GM12878 (cell line): Measurements from ENCODE around the gene RADIL.

Source experiments
- BHLHE40 ChIP-seq, 2 experiments: fragments of 450-650 bp in 1 of 2; IDR thresholded peaks; 2 replicates each; pipeline ENCODE4 v1.6.1; 2011 to 2017; ENCODE audit warnings: low read depth in 2 of 2, borderline replicate concordance in 1 of 2, improper control_type of control experiment in 1 of 2, low read length in 1 of 2, mild to moderate bottlenecking in 1 of 2
- CHD1 ChIP-seq: IDR thresholded peaks from 2 replicates; pipeline ENCODE4 v1.6.1; 2012; ENCODE audit warnings: low read depth, low read length, improper control_type of control experiment
- CHD2 ChIP-seq: IDR thresholded peaks from 2 replicates; pipeline ENCODE4 v1.6.1; 2011; ENCODE audit warnings: low read depth, low read length, improper control_type of control experiment, borderline replicate concordance
- KAT2A ChIP-seq: conservative IDR thresholded peaks from 2 replicates; pipeline ENCODE4 v1.6.1; 2011; ENCODE audit warnings: low read depth, low read length; ENCODE audit not compliant: control insufficient read depth
- POLR2A ChIP-seq: IDR thresholded peaks from 2 replicates; pipeline ENCODE4 v1.6.1; 2011; ENCODE audit warnings: low read depth, mild to moderate bottlenecking, low read length
- POLR2AphosphoS5 ChIP-seq: IDR thresholded peaks from 2 replicates; pipeline ENCODE4 v1.6.1; 2011; ENCODE audit warnings: mild to moderate bottlenecking, low read length, inconsistent platforms
- SIX5 ChIP-seq: IDR thresholded peaks from 2 replicates; pipeline ENCODE4 v1.6.1; 2011; ENCODE audit warnings: mild to moderate bottlenecking, low read depth, low read length, moderate library complexity; ENCODE audit not compliant: severe bottlenecking
- SMC3 ChIP-seq: IDR thresholded peaks from 2 replicates; pipeline ENCODE4 v1.6.1; 2011; ENCODE audit warnings: low read length, improper control_type of control experiment, borderline replicate concordance
- TAF1 ChIP-seq: IDR thresholded peaks from 2 replicates; pipeline ENCODE4 v1.6.1; 2011; ENCODE audit warnings: mild to moderate bottlenecking, low read depth, low read length, borderline replicate concordance
- TARDBP ChIP-seq: IDR thresholded peaks from 2 replicates; pipeline ENCODE4 v1.6.1; 2016; ENCODE audit warnings: borderline replicate concordance
- TCF3 ChIP-seq: IDR thresholded peaks from 2 replicates; pipeline ENCODE4 v1.6.1; 2012; ENCODE audit warnings: low read depth, mild to moderate bottlenecking, low read length, borderline replicate concordance; ENCODE audit not compliant: insufficient read depth
- TF ChIP-seq, protein P1 (sequence below): fragments of 450-650 bp; IDR thresholded peaks from 2 replicates; pipeline ENCODE4 v1.6.1; 2017; ENCODE audit warnings: mild to moderate bottlenecking, moderate library complexity
- TF ChIP-seq, protein P2 (sequence below): fragments of 450-650 bp; formaldehyde crosslinking; IDR thresholded peaks from 2 replicates; pipeline ENCODE4 v1.5.0; 2022; ENCODE audit warnings: mild to moderate bottlenecking, missing genetic modification characterization
- TF ChIP-seq, protein P3 (sequence below): IDR thresholded peaks from 2 replicates; pipeline ENCODE4 v1.6.1; 2011; ENCODE audit warnings: borderline replicate concordance, low read depth, mild to moderate bottlenecking, moderate library complexity, low read length; ENCODE audit not compliant: insufficient read depth, poor library complexity, severe bottlenecking

DNA sequence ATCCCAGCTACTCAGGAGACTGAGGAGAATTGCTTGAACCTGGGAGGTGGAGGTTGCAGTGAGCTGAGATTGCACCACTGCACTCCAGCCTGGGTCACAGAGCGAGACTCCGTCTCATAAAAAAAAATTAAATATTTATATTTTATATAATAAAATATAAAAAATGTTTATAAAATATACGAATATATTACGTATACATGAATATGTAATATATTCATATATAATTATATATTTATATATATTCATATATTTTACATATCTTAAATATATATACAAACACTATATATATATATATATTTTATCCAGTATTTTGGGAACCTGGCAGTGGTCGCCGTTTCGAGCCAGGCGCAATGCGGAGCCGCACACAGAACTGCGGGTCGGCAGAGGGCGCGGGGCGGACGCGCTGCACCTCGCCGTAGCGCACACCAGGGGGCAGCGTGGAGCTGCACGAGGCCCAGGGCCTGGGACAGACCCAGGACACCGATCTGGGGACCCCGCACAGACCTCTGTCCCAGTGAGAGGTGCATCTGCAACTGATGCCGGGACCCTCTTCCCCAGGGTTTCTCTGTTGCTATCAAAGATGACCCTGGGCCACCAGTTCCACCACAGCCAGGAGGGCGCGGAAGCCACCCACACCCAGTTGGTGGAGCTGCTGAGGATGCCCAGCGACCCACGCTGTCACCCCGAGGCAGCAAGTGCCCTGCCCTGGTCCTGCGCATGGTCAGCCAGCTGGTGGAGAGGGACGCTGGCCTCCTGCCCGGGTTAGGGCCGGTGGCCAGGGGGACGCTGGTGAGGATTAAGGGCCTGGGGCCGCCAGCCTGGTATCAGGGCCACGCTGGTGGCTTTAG lies 85.4 kb downstream of the RADIL start:
- TF ChIP-seq POLR2A, result no peak; the same call in 1 of the 2 replicates
- TF ChIP-seq, protein P1, sequence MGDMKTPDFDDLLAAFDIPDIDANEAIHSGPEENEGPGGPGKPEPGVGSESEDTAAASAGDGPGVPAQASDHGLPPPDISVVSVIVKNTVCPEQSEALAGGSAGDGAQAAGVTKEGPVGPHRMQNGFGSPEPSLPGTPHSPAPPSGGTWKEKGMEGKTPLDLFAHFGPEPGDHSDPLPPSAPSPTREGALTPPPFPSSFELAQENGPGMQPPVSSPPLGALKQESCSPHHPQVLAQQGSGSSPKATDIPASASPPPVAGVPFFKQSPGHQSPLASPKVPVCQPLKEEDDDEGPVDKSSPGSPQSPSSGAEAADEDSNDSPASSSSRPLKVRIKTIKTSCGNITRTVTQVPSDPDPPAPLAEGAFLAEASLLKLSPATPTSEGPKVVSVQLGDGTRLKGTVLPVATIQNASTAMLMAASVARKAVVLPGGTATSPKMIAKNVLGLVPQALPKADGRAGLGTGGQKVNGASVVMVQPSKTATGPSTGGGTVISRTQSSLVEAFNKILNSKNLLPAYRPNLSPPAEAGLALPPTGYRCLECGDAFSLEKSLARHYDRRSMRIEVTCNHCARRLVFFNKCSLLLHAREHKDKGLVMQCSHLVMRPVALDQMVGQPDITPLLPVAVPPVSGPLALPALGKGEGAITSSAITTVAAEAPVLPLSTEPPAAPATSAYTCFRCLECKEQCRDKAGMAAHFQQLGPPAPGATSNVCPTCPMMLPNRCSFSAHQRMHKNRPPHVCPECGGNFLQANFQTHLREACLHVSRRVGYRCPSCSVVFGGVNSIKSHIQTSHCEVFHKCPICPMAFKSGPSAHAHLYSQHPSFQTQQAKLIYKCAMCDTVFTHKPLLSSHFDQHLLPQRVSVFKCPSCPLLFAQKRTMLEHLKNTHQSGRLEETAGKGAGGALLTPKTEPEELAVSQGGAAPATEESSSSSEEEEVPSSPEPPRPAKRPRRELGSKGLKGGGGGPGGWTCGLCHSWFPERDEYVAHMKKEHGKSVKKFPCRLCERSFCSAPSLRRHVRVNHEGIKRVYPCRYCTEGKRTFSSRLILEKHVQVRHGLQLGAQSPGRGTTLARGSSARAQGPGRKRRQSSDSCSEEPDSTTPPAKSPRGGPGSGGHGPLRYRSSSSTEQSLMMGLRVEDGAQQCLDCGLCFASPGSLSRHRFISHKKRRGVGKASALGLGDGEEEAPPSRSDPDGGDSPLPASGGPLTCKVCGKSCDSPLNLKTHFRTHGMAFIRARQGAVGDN, result no peak
- TF ChIP-seq TAF1, result no peak
- TF ChIP-seq BHLHE40 (IDR thresholded peaks at IDR 0.05; ENCODE audit: borderline replicate concordance in 1 of 2, low read depth in 2 of 2, low read length in 1 of 2), result no peak
- TF ChIP-seq POLR2AphosphoS5, result no peak
- no peak for TF ChIP-seq KAT2A
- TF ChIP-seq SIX5, result no peak
- TF ChIP-seq CHD2, result no peak
- TF ChIP-seq TARDBP, result no peak
- TF ChIP-seq, protein P2, sequence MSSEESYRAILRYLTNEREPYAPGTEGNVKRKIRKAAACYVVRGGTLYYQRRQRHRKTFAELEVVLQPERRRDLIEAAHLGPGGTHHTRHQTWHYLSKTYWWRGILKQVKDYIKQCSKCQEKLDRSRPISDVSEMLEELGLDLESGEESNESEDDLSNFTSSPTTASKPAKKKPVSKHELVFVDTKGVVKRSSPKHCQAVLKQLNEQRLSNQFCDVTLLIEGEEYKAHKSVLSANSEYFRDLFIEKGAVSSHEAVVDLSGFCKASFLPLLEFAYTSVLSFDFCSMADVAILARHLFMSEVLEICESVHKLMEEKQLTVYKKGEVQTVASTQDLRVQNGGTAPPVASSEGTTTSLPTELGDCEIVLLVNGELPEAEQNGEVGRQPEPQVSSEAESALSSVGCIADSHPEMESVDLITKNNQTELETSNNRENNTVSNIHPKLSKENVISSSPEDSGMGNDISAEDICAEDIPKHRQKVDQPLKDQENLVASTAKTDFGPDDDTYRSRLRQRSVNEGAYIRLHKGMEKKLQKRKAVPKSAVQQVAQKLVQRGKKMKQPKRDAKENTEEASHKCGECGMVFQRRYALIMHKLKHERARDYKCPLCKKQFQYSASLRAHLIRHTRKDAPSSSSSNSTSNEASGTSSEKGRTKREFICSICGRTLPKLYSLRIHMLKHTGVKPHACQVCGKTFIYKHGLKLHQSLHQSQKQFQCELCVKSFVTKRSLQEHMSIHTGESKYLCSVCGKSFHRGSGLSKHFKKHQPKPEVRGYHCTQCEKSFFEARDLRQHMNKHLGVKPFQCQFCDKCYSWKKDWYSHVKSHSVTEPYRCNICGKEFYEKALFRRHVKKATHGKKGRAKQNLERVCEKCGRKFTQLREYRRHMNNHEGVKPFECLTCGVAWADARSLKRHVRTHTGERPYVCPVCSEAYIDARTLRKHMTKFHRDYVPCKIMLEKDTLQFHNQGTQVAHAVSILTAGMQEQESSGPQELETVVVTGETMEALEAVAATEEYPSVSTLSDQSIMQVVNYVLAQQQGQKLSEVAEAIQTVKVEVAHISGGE (CRISPR knock-in tag), result no peak
- TF ChIP-seq SMC3, result peak; percentile 67
- no peak for TF ChIP-seq TCF3
- TF ChIP-seq CHD1, result no peak
- TF ChIP-seq, protein P3, sequence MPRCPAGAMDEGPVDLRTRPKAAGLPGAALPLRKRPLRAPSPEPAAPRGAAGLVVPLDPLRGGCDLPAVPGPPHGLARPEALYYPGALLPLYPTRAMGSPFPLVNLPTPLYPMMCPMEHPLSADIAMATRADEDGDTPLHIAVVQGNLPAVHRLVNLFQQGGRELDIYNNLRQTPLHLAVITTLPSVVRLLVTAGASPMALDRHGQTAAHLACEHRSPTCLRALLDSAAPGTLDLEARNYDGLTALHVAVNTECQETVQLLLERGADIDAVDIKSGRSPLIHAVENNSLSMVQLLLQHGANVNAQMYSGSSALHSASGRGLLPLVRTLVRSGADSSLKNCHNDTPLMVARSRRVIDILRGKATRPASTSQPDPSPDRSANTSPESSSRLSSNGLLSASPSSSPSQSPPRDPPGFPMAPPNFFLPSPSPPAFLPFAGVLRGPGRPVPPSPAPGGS, result no peak
